ENCODE results near the gene BORCS6. TPM values are rescaled to one million over a fixed set of nuclear protein-coding genes. Genes with fewer than 3 reads are reported as not detected.

BORCS6 gene
- total and polyA plus RNA-seq, 4 donors: 4.1 to 6.8 (median 5.7) TPM

GRCh38 chr17:8152112-8152775, 37.7 kb downstream of the BORCS6 start, which contains the start of gene PER1:
PER1 (minus strand) TSS chr17:8152404; CDS start chr17:8150706, 1,698 bp downstream.
- H3K27me3 ChIP-seq (ENCODE audit: control insufficient read depth in 4 of 4, insufficient read depth in 4 of 4, low read length in 3 of 4): no peaks in the 10 kb centered on the region
- TF ChIP-seq NR2F2 (IDR thresholded peaks at IDR 0.05) (peak; percentile 82), GABPA (IDR thresholded peaks at IDR 0.05 in 1 of 2, conservative IDR thresholded peaks at IDR 0.05 in 1 of 2) (peak in 1 of 2 donors; percentile 54), RAD21 (IDR thresholded peaks at IDR 0.05) (peak in 1 of 2 donors; percentile 9), HNF4A (conservative IDR thresholded peaks at IDR 0.05) (peak; percentile 51 to 59), FOXA2 (IDR thresholded peaks at IDR 0.05) (peak; percentile 37), SP1 (IDR thresholded peaks at IDR 0.05) (peak; percentile 81), TAF1 (conservative IDR thresholded peaks at IDR 0.05) (peak; percentile 85), EGR1 (IDR thresholded peaks at IDR 0.05; ENCODE audit: low read depth in 2 of 2) (peak; percentile 64 to 80), MAX (IDR thresholded peaks at IDR 0.05) (peak; percentile 81), RXRA (IDR thresholded peaks at IDR 0.05) (peak; percentile 83 to 84), FOXA1 (IDR thresholded peaks at IDR 0.05) (no peak), JUND (IDR thresholded peaks at IDR 0.05) (peak in 1 of 2 donors; percentile 57), YY1 (IDR thresholded peaks at IDR 0.05) (peak; percentile 89), HNF4G (IDR thresholded peaks at IDR 0.05) (no peak), REST (IDR thresholded peaks at IDR 0.05) (peak; percentile 83), ZBTB33 (IDR thresholded peaks at IDR 0.05) (no peak)
- TF ChIP-seq, protein P1, sequence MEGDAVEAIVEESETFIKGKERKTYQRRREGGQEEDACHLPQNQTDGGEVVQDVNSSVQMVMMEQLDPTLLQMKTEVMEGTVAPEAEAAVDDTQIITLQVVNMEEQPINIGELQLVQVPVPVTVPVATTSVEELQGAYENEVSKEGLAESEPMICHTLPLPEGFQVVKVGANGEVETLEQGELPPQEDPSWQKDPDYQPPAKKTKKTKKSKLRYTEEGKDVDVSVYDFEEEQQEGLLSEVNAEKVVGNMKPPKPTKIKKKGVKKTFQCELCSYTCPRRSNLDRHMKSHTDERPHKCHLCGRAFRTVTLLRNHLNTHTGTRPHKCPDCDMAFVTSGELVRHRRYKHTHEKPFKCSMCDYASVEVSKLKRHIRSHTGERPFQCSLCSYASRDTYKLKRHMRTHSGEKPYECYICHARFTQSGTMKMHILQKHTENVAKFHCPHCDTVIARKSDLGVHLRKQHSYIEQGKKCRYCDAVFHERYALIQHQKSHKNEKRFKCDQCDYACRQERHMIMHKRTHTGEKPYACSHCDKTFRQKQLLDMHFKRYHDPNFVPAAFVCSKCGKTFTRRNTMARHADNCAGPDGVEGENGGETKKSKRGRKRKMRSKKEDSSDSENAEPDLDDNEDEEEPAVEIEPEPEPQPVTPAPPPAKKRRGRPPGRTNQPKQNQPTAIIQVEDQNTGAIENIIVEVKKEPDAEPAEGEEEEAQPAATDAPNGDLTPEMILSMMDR (IDR thresholded peaks at IDR 0.05; ENCODE audit: low read depth, low read length, missing input control): no peak
- TF ChIP-seq, protein P2, sequence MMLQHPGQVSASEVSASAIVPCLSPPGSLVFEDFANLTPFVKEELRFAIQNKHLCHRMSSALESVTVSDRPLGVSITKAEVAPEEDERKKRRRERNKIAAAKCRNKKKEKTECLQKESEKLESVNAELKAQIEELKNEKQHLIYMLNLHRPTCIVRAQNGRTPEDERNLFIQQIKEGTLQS (IDR thresholded peaks at IDR 0.05): no peak
- H3K9ac ChIP-seq (ENCODE audit: low read depth in 1 of 2, low read length in 2 of 2): peak within 1 kb of the TSS; percentile 86 to 99
- 2% methylated on average over 42 of the region's 42 CpGs for WGBS
- peak; percentile 95 for DNase-seq (ENCODE audit: low spot score)
- peaks cover 20 to 33% (median 27%) of the 10 kb centered on the region in 4 donors for H3K36me3 ChIP-seq (ENCODE audit: control insufficient read depth in 4 of 4, insufficient read depth in 3 of 4, low read depth in 1 of 4, low read length in 3 of 4)
- H3K4me1 ChIP-seq (ENCODE audit: control insufficient read depth in 4 of 4, insufficient read depth in 4 of 4, low read length in 3 of 4): peaks cover 15 to 50% (median 30%) of the 10 kb centered on the region in 4 donors
- H3K4me3 ChIP-seq (ENCODE audit: low read depth in 1 of 3, low read length in 3 of 3): peak within 1 kb of the TSS; percentile 69 to 97 (median 79)
- H3K9me3 ChIP-seq (ENCODE audit: control insufficient read depth in 4 of 4, low read length in 3 of 4): no peaks in the 10 kb centered on the region
- H3K27ac ChIP-seq (ENCODE audit: low read depth in 1 of 2, low read length in 2 of 2): peak within 1 kb of the TSS; percentile 97 to 99

Data from liver (tissue), 9 donors.